A549 (cell line): Measurements from ENCODE around the gene UHMK1. TPM values are rescaled to one million over a fixed set of nuclear protein-coding genes. Genes with fewer than 3 reads are reported as not detected.
A peak's percentile ranks its signal among the peaks of the same experiment; 100 is the strongest.

Experiments
- ATAC-seq, 2 experiments: fragments of 200-7000 bp in 1 of 2; fragments of >200 bp in 1 of 2; cut with Nextera tagmentation in 1 of 2; cut with Tn5 transposase in 1 of 2; 3 replicates each; pipeline versions ENCODE4 v1.8.0 to v1.9.1; 2018 to 2020; ENCODE audit warnings: mild to moderate bottlenecking in 1 of 2, moderate library complexity in 1 of 2
- CTCF ChIA-PET: fragments of 300-600 bp; sonication (Branson Sonifier 250); formaldehyde crosslinking; extraction: SDS; loops from one replicate; lab custom pipeline; 2021; ENCODE audit warnings: antibody characterized with exemption, inconsistent platforms; lab: Yijun Ruan, JAX
- POLR2A ChIA-PET: fragments of 350-600 bp; formaldehyde crosslinking; extraction: SDS; loops from one replicate; lab custom pipeline; 2021; ENCODE audit warnings: antibody characterized with exemption, inconsistent platforms; lab: Yijun Ruan, JAX
- DNase-seq, 2 experiments: peaks; one replicate each; pipeline versions ENCODE4 v3.0.0 to v3.0.0-alpha.2; 2011 to 2016; ENCODE audit warnings: low read depth in 1 of 2, low spot score in 1 of 2
- FAIRE-seq: peaks from 2 replicates; lab custom pipeline; 2011; peaks lifted over from hg19 to GRCh38; lab: Jason Lieb, UNC
- H3K27ac ChIP-seq, 2 experiments: fragments of >200 bp; sonication (Bioruptor Twin); formaldehyde crosslinking; 3 replicates each; pipeline ENCODE4 v1.5.1; 2016 to 2017
- H3K4me1 ChIP-seq: fragments of >200 bp; sonication (Bioruptor Twin); formaldehyde crosslinking; 3 replicates; pipeline ENCODE4 v1.6.1; 2016
- H3K4me2 ChIP-seq: fragments of >200 bp; sonication (Bioruptor Twin); formaldehyde crosslinking; 3 replicates; pipeline ENCODE4 v1.6.1; 2016
- H3K4me3 ChIP-seq: fragments of >200 bp; sonication (Bioruptor Twin); formaldehyde crosslinking; 3 replicates; pipeline ENCODE4 v1.5.1; 2016
- H3K9me3 ChIP-seq: fragments of >200 bp; sonication (Bioruptor Twin); formaldehyde crosslinking; 3 replicates; pipeline ENCODE4 v1.6.1; 2016
- ATOH8 ChIP-seq: fragments of 250-450 bp; sonication (Bioruptor Pico); IDR thresholded peaks from 2 replicates; pipeline ENCODE4 v1.5.0; 2020; ENCODE audit warnings: low read depth, mild to moderate bottlenecking, moderate library complexity
- BHLHE40 ChIP-seq: IDR thresholded peaks from 2 replicates; pipeline ENCODE4 v1.6.1; 2012; ENCODE audit warnings: low read depth, low read length, inconsistent platforms
- CEBPB ChIP-seq, 2 experiments: fragments of >200 bp in 1 of 2; sonication (Bioruptor Twin) in 1 of 2; formaldehyde crosslinking in 1 of 2; IDR thresholded peaks; 2 replicates each; pipeline ENCODE4 v1.6.1; 2012 to 2016
- CHD2 ChIP-seq: fragments of 150-350 bp; IDR thresholded peaks from 2 replicates; pipeline ENCODE4 v1.6.1; 2014; ENCODE audit warnings: low read length; ENCODE audit not compliant: partially characterized antibody
- EP300 ChIP-seq, 2 experiments: fragments of >200 bp; sonication (Bioruptor Twin); formaldehyde crosslinking; IDR thresholded peaks; 2 replicates in 1 of 2; 3 replicates in 1 of 2; pipeline ENCODE4 v1.6.1; 2016 to 2017
- ESRRA ChIP-seq: fragments of 150-350 bp; IDR thresholded peaks from 2 replicates; pipeline ENCODE4 v1.6.1; 2014; ENCODE audit warnings: mild to moderate bottlenecking, low read length, borderline replicate concordance
- FOSL2 ChIP-seq, 2 experiments: fragments of 450-650 bp in 1 of 2; fragments of >200 bp in 1 of 2; sonication (Bioruptor Twin) in 1 of 2; formaldehyde crosslinking; IDR thresholded peaks; 2 replicates each; pipeline versions ENCODE4 v1.5.0 to v1.6.1; 2016 to 2020; ENCODE audit warnings: mild to moderate bottlenecking in 1 of 2, moderate library complexity in 1 of 2
- HES2 ChIP-seq: fragments of >200 bp; sonication (Bioruptor Twin); formaldehyde crosslinking; IDR thresholded peaks from 2 replicates; pipeline ENCODE4 v1.6.1; 2016
- HEYL ChIP-seq: fragments of 250-450 bp; sonication (Bioruptor Pico); IDR thresholded peaks from 2 replicates; pipeline ENCODE4 v1.8.0; 2021; ENCODE audit warnings: mild to moderate bottlenecking, moderate library complexity
- HMGXB4 ChIP-seq: fragments of 250-450 bp; sonication (Bioruptor Pico); IDR thresholded peaks from 2 replicates; pipeline ENCODE4 v1.5.0; 2021; ENCODE audit warnings: mild to moderate bottlenecking, moderate library complexity, borderline replicate concordance
- HOXA7 ChIP-seq: fragments of 250-450 bp; sonication (Bioruptor Pico); IDR thresholded peaks from 2 replicates; pipeline ENCODE4 v1.5.0; 2020; ENCODE audit warnings: mild to moderate bottlenecking, moderate library complexity
- HOXB5 ChIP-seq: fragments of 250-450 bp; sonication (Bioruptor Pico); IDR thresholded peaks from 2 replicates; pipeline ENCODE4 v1.5.0; 2020; ENCODE audit warnings: mild to moderate bottlenecking, moderate library complexity
- JUNB ChIP-seq: fragments of >200 bp; sonication (Bioruptor Twin); formaldehyde crosslinking; IDR thresholded peaks from 2 replicates; pipeline ENCODE4 v1.6.1; 2016
- KDM5A ChIP-seq: fragments of 200-600 bp; sonication (generic); IDR thresholded peaks from 2 replicates; pipeline ENCODE4 v1.6.1; 2016; ENCODE audit warnings: antibody characterized with exemption, mild to moderate bottlenecking
- MAFK ChIP-seq: fragments of 450-650 bp; IDR thresholded peaks from 2 replicates; pipeline ENCODE4 v1.6.1; 2014; ENCODE audit not compliant: partially characterized antibody
- MAX ChIP-seq: IDR thresholded peaks from 2 replicates; pipeline ENCODE4 v1.6.1; 2012
- NFE2L2 ChIP-seq: fragments of 150-350 bp; conservative IDR thresholded peaks from 2 replicates; pipeline ENCODE4 v1.6.1; 2014; ENCODE audit warnings: low read length
- PHF8 ChIP-seq: fragments of 200-600 bp; sonication (generic); IDR thresholded peaks from 2 replicates; pipeline ENCODE4 v1.6.1; 2016; ENCODE audit warnings: low read depth, mild to moderate bottlenecking, antibody characterized with exemption, moderate library complexity, borderline replicate concordance
- POLR2AphosphoS2 ChIP-seq: conservative IDR thresholded peaks from 2 replicates; pipeline ENCODE4 v1.6.1; 2012; ENCODE audit warnings: low read length, improper control_type of control experiment, inconsistent platforms
- RAD21 ChIP-seq, 2 experiments: fragments of >200 bp in 1 of 2; sonication (Bioruptor Twin) in 1 of 2; formaldehyde crosslinking in 1 of 2; IDR thresholded peaks in 1 of 2; conservative IDR thresholded peaks in 1 of 2; 2 replicates in 1 of 2; 3 replicates in 1 of 2; pipeline ENCODE4 v1.6.1; 2012 to 2018; ENCODE audit warnings: inconsistent platforms in 1 of 2
- RCOR1 ChIP-seq: fragments of 150-350 bp; IDR thresholded peaks from 2 replicates; pipeline ENCODE4 v1.6.1; 2014; ENCODE audit warnings: antibody characterized with exemption, low read length, low read depth
- whole genome bisulfite sequencing: methylation state at CpG from one replicate; pipeline ENCODE4 v1.1.6; 2017; ENCODE audit errors: missing lambda C conversion rate; 5-methylcytosine and 5-hydroxymethylcytosine counted together
- polyA plus RNA-seq, 4 experiments: library from polyadenylated mRNA; depleted of rRNA in 3 of 4; stranded (reverse); fragments of >200 nt; fragmentation: RNase III in 1 of 4; extraction: RNeasy Plus Mini Kit Qiagen cat#74134 plus additional on column Dnase treatment in 1 of 4; gene quantifications; 2 replicates in 3 of 4; 3 replicates in 1 of 4; pipeline ENCODE4 v1.2.3, GENCODE V29; 2011 to 2017

Gene UHMK1
- polyA plus RNA-seq, 2 of the 4 experiments (the other 2 are of a cell fraction), result 21.0 to 42.2 TPM

- TF ChIP-seq FOSL2 (IDR thresholded peaks at IDR 0.05) (no peak), FOSL2 (CRISPR knock-in tag; IDR thresholded peaks at IDR 0.05) (0 out of 2 replicates have a peak, but pooled peaks have one; percentile 30), HES2 (no peak), CEBPB (IDR thresholded peaks at IDR 0.05) (no peak)
- peak; percentile 64 for ATAC-seq
- Histone ChIP-seq H3K4me2 (peak overlapping the region; percentile 11; the same call in 2 of the 3 replicates), H3K4me1 (peaks cover 10% of the 10 kb centered on the region), H3K9me3 (peaks cover 7% of the 10 kb centered on the region; the same call in 1 of the 3 replicates), H3K27ac (peak overlapping the region in 1 of 2 experiments; percentile 68; a peak in 3 of 6 replicates), H3K4me3 (no peak overlapping the region)
- WGBS, result 42% methylated on average over 1 of the region's 1 CpG
- no peak for FAIRE-seq
- ChIA-PET CTCF (interaction anchor here (1.1 kb wide), 1 partner anchor 17 kb away, joined by 3 read pairs; no protein-coding TSS in a partner anchor), POLR2A (no interaction called here)
- peak in 1 of 2 experiments; percentile 19 for DNase-seq
Observed at GRCh38 chr1:162538815-162539431, 41.3 kb downstream of the UHMK1 start.

GRCh38 chr1:162541619-162542141 is 44.1 kb downstream of the UHMK1 start:
- TF ChIP-seq ATOH8 (CRISPR knock-in tag), result no peak
- TF ChIP-seq BHLHE40, result no peak
- no peak for TF ChIP-seq JUNB
- TF ChIP-seq RAD21 (conservative IDR thresholded peaks at IDR 0.05 in 1 of 2, IDR thresholded peaks at IDR 0.05 in 1 of 2), result no peak
- no peak for TF ChIP-seq NFE2L2
- no peak for TF ChIP-seq MAFK
- CTCF ChIA-PET, result no interaction called here

GRCh38 chr1:162543228-162543627 is 45.6 kb downstream of the UHMK1 start:
- no peak for DNase-seq
- TF ChIP-seq HEYL (no peak), POLR2AphosphoS2 (no peak), ESRRA (no peak), KDM5A (no peak)
- no peak for FAIRE-seq
- no peak overlapping the region for H3K27ac ChIP-seq
- ChIA-PET POLR2A (no interaction called here), CTCF (no interaction called here)
- WGBS, result 92% methylated on average over 3 of the region's 3 CpGs
- no peak overlapping the region for H3K4me2 ChIP-seq
- H3K4me1 ChIP-seq, result peaks cover 10% of the 10 kb centered on the region
- ATAC-seq, result no peak
- H3K9me3 ChIP-seq, result peaks cover 7% of the 10 kb centered on the region; the same call in 1 of the 3 replicates
- no peak overlapping the region for H3K4me3 ChIP-seq

More at GRCh38 chr1:162541619-162542141, 44.1 kb downstream of the UHMK1 start:
- Histone ChIP-seq H3K4me2 (no peak overlapping the region; the same call in 2 of the 3 replicates), H3K9me3 (peaks cover 7% of the 10 kb centered on the region; the same call in 1 of the 3 replicates), H3K27ac (peak overlapping the region in 1 of 2 experiments; percentile 27; a peak in 1 of 6 replicates), H3K4me3 (no peak overlapping the region), H3K4me1 (peaks cover 10% of the 10 kb centered on the region)
- DNase-seq, result peak in 1 of 2 experiments; percentile 25
- no peak for FAIRE-seq
- POLR2A ChIA-PET, result no interaction called here
- ATAC-seq, result peak; percentile 50 to 69; a peak in 4 of 6 replicates
- WGBS, result 43% methylated on average over 5 of the region's 5 CpGs

- TF ChIP-seq PHF8, result no peak
- TF ChIP-seq ESRRA, result no peak
- TF ChIP-seq HEYL, result no peak
- TF ChIP-seq CEBPB (IDR thresholded peaks at IDR 0.05), result no peak
- no peak for TF ChIP-seq MAX
- TF ChIP-seq BHLHE40, result no peak
- TF ChIP-seq HOXB5, result no peak
- TF ChIP-seq EP300 (IDR thresholded peaks at IDR 0.05), result no peak
- no peak for TF ChIP-seq HOXA7 (CRISPR knock-in tag)
- TF ChIP-seq RCOR1, result no peak
- TF ChIP-seq JUNB, result no peak
- no peak for TF ChIP-seq HMGXB4 (CRISPR knock-in tag)
- TF ChIP-seq FOSL2 (IDR thresholded peaks at IDR 0.05), result no peak
- no peak for TF ChIP-seq FOSL2 (CRISPR knock-in tag; IDR thresholded peaks at IDR 0.05)
- no peak for TF ChIP-seq CHD2
- ChIA-PET CTCF (no interaction called here), POLR2A (no interaction called here)
- DNase-seq (no peak), ATAC-seq (no peak), FAIRE-seq (no peak)
- Histone ChIP-seq H3K4me1 (no peaks in the 10 kb centered on the region), H3K9me3 (peaks cover 4% of the 10 kb centered on the region; the same call in 1 of the 3 replicates), H3K4me3 (no peak overlapping the region), H3K4me2 (no peak overlapping the region), H3K27ac (no peak overlapping the region)
- 83% methylated on average over 4 of the region's 4 CpGs for WGBS
Observed at GRCh38 chr1:162548170-162548569, 50.6 kb downstream of the UHMK1 start.
